ENCODE results near the gene MRPL1. TPM values are rescaled to one million over a fixed set of nuclear protein-coding genes. Genes with fewer than 3 reads are reported as not detected.

Gene MRPL1
- total and polyA plus RNA-seq, 9 of the 15 experiments (the other 6 are each of a cell fraction or from before 2014, with no cell fraction given): 38.4 to 75.7 (median 63.7) TPM

DNA sequence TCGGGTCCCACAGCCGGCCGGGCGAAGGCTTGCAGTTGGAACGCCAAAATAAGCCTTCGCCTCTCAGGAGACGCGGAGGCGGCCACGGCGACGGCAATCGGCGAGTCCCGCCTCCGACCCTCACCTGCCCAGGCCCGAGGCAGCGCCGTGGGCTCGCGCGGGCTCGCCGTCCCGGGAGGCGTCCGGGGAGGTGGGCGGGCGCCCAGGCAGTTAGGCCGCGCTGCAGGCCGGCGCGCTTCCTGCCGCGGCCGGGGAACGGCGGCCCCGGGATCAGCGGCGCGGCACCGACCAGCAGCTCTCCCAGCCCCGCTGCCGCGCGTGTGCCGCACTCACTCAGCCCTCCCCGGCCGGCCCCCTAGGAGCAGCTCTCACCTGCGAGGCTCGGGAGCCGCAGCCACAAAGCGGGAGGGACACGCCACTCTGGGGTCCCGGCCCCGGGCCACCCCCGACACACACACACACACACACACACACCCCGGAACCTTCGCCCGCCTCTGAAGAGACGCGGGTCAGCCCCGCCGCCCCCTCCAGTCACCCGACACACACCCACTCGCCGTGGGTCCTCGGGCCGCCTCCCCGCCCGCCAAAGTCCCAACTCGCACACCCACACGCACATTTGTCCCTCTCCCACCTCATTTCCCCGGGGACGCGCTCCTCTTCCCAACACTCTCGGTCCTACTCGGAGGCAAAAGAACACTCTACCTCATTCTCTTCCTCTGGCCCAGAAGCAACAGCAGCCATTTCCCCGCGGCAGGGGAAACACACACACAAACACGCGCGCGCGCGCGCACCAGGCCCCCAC is 43.8 kb upstream of the MRPL1 start, which contains the start of gene CNOT6L (continued):
- TF ChIP-seq ZNF274 (IDR thresholded peaks at IDR 0.05; ENCODE audit: borderline replicate concordance, low read depth, low read length) (no peak), TCFL5 (CRISPR knock-in tag; conservative IDR thresholded peaks at IDR 0.05) (no peak), CREB1 (IDR thresholded peaks at IDR 0.05) (no peak), CREB1 (CRISPR knock-in tag; IDR thresholded peaks at IDR 0.05) (peak; percentile 32; the same call in 1 of the 2 replicates), NFIX (CRISPR knock-in tag; IDR thresholded peaks at IDR 0.05; ENCODE audit: low read depth) (no peak), FOXA3 (CRISPR knock-in tag; conservative IDR thresholded peaks at IDR 0.05 in 1 of 2, IDR thresholded peaks at IDR 0.05 in 1 of 2) (no peak), PHTF2 (CRISPR knock-in tag; IDR thresholded peaks at IDR 0.05) (no peak), GABPA (tag; conservative IDR thresholded peaks at IDR 0.05; ENCODE audit: low read depth) (no peak), PHF8 (IDR thresholded peaks at IDR 0.05; ENCODE audit: borderline replicate concordance, low read length) (peak; percentile 60), ZNF589 (CRISPR knock-in tag; IDR thresholded peaks at IDR 0.05; ENCODE audit: low read depth) (no peak), NR2C1 (IDR thresholded peaks at IDR 0.05) (no peak), NR2C1 (tag; IDR thresholded peaks at IDR 0.05) (no peak), KLF13 (tag; IDR thresholded peaks at IDR 0.05; ENCODE audit: borderline replicate concordance, low read depth) (peak; percentile 16; the same call in 1 of the 2 replicates), GATA2 (CRISPR knock-in tag; IDR thresholded peaks at IDR 0.05) (no peak), HLTF (IDR thresholded peaks at IDR 0.05) (0 out of 2 replicates have a peak, but pooled peaks have one; percentile 47), UBTF (IDR thresholded peaks at IDR 0.05; ENCODE audit: borderline replicate concordance in 1 of 2, low read depth in 2 of 2, low read length in 2 of 2) (peak; percentile 98; a peak in 3 of 4 replicates), RNF2 (IDR thresholded peaks at IDR 0.05) (no peak), ZBTB34 (CRISPR knock-in tag; IDR thresholded peaks at IDR 0.05) (no peak), SP2 (IDR thresholded peaks at IDR 0.05; ENCODE audit: extremely low read depth, low read depth, low read length, poor library complexity, severe bottlenecking) (no peak)
- TF ChIP-seq, protein P1, sequence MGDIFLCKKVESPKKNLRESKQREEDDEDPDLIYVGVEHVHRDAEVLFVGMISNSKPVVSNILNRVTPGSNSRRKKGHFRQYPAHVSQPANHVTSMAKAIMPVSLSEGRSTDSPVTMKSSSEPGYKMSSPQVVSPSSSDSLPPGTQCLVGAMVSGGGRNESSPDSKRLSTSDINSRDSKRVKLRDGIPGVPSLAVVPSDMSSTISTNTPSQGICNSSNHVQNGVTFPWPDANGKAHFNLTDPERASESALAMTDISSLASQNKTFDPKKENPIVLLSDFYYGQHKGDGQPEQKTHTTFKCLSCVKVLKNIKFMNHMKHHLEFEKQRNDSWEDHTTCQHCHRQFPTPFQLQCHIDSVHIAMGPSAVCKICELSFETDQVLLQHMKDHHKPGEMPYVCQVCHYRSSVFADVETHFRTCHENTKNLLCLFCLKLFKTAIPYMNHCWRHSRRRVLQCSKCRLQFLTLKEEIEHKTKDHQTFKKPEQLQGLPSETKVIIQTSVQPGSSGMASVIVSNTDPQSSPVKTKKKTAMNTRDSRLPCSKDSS (IDR thresholded peaks at IDR 0.05; ENCODE audit: low read depth, partially characterized antibody): no peak
- TF ChIP-seq, protein P2, sequence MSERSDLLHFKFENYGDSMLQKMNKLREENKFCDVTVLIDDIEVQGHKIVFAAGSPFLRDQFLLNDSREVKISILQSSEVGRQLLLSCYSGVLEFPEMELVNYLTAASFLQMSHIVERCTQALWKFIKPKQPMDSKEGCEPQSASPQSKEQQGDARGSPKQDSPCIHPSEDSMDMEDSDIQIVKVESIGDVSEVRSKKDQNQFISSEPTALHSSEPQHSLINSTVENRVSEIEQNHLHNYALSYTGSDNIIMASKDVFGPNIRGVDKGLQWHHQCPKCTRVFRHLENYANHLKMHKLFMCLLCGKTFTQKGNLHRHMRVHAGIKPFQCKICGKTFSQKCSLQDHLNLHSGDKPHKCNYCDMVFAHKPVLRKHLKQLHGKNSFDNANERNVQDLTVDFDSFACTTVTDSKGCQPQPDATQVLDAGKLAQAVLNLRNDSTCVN (CRISPR knock-in tag; IDR thresholded peaks at IDR 0.05): no peak

Data from K562 (cell line).